ENCODE results near the gene SPHKAP.
A peak's percentile ranks its signal among the peaks of the same experiment; 100 is the strongest.
"Not testable (repeated sequence)": the region's sequence is repeated elsewhere in the genome, so short reads cannot be mapped to it uniquely, and the experiment has no call there.

The SPHKAP gene

GRCh38 chr2:228181098-228182019, at the start of gene SPHKAP:
Gene SPHKAP, minus strand, starts transcription at chr2:228181687. Its CDS starts 89 bp downstream, at chr2:228181598.
- no peak for DNase-seq

DNA sequence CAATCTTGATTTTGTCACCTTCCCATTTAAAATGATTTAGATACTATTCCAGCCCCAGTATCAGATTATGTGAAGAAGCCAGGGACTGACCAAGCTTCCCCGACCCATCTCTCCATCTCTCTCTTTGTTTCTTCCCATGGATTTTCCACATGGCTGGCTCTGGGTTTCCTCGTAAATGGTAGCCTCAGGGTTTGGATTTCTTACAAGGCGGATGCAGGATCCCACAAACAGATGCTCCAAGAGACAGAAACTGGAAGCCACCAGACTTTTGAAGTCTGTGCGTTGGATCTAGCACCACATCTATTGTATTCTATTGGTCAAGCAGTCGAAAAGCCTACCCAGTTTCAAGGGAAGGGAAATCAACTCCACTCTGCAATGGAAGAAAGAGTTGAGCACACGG, 46.0 kb upstream of the SPHKAP start:
- DNase-seq, result no peak

- DNase-seq, result no peak
These were observed 42.9 kb upstream of the SPHKAP start for GRCh38 chr2:228224410-228224809.

DNA sequence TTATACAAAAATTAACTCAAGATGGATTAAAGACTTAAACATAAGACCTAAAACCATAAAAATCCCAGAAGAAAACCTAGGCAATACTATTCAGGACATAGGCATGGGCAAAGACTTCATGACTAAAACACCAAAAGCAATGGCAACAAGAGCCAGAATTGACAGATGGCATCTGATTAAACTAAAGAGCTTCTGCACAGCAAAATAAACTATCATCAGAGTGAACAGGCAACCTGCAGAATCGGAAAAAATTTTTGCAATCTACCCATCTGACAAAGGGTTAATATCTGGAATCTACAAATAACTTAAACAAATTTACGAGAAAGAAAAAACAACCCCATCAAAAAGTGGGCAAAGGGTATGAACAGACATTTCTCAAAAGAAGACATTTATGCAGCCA, 37.1 kb upstream of the SPHKAP start:
- not testable (repeated sequence) for DNase-seq

- DNase-seq, result no peak
These were observed 16.0 kb upstream of the SPHKAP start for GRCh38 chr2:228197504-228197903.

- no peak for DNase-seq
These were observed 1.0 kb downstream of the SPHKAP start for GRCh38 chr2:228180181-228181097.

GRCh38 chr2:228167290-228167689, 14.2 kb downstream of the SPHKAP start:
- DNase-seq, result no peak

DNA sequence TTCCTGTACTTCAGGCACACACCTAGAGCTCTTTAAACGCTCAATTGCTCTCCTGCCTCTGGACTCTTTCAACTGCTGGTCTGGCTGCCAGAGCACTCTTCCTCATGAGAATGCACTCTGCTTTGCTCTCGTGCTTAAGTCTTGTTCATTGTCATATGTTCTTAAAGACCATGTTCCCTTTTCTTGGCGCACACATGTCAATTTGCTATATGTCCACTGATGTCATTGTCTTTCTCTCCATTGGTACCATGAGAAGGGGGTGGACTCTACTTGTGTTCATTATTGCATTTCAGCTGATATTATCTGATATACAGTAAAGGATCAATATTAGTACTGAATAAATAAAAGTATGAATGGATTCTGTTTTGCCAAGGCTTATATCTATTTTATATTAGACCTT, 16.8 kb downstream of the SPHKAP start:
- DNase-seq, result no peak

- no peak for DNase-seq
These were observed 23.6 kb downstream of the SPHKAP start for GRCh38 chr2:228157841-228158240.

DNA sequence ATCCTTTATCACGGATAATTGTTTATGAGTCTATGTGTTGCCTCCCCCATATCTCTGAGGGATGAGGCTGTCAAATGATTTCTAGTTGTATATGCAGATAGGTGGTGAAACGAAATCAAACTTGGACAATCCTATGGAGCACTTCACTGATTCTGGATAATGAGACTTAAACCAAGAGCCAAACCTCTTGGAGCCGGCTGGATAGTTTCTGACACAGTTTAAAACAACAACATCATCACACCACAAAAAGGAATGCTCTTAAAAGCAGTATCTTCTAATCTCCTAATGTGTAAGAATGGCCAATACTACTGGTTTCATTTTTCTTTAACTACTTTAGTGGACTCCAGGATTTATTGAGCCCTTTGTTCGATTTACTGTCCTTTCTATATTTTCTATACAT, 36.5 kb downstream of the SPHKAP start:
- no peak for DNase-seq

DNA sequence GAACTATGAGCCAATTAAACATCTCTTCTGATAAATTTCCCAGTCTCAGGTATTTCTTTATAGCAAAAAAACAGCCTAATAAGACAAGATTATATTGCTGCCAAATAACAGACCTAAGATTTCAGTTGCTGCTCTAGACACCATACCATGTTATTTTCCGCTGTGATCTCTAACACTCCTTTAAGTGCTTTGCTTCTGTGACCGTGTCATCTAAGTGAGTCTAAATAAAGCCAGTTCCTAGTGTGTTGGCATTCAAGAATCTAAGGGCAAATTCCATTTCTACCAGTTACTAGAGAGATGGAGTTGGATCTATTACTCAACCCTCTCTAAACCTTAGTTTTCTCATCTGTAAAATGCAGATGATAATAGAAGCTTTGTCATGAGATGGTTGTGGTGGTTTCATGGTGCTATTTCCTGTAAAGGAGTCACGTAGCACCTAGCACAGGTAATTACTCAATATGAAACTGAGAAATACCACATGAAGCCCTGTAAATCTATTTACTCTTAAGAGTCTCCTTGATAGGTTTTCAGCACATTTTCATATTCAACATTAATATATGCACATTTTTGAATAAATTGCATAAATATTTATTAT, 40.5 kb downstream of the SPHKAP start:
- DNase-seq, result no peak

GRCh38 chr2:228136027-228136426, 45.5 kb downstream of the SPHKAP start:
- DNase-seq, result no peak

- no peak for DNase-seq
These were observed 46.2 kb downstream of the SPHKAP start for GRCh38 chr2:228135300-228135699.

DNA sequence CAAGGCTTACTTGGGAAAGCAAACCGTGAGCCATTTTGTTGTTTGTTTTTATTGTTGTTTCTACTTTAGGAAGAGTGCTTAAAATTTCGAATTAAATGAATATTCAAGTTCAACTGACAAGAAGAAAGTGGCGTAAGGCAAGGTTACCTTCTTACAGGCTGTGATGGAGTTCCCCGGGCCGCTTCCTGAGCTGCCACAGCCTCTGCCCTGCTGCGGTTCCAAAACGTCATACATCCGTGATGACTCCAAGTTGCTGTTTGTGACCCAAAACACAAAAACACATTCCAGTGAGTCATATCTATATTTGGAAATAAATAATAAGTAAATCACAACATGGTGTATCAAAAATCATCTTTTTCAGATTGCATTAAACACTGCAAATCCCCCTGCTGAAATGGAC, 49.7 kb downstream of the SPHKAP start:
- no peak for DNase-seq

DNA sequence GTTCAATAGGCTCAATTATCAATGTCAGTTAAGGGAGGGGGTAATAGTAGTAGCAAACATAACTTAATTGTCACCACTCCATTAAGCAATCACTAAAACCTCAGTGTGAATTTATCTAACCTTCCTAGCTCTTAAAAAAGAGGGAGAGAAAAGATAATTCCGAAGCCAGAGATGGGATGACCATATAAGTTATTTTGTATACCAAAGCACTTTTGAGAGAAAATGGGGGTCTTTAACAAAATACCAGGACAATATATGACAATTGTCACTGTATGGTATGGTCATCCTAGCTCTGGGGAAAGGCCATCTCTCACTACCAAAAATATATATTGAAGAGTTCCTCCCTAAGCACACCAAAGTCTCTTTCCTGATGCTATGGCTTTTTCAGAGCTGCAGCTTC, 55.1 kb downstream of the SPHKAP start:
- no peak for DNase-seq

DNA sequence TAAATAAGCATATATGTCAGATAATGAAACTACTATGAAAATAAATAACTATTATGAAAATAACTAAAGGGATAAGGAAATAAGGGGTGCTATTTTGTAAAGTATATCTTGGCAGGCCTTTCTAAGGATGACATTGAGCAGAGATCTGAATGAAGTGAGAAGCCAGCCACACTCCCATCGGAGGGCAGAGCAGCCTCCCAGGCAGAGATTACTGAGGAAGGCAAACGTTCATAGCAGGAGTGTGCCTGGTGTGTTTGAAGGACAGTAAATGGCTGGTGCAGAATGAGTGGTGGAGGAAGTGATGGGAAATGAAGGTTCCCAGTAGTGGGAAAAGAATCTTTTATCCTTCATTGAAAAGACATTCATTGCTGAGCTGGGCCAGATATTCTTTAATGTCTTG, 62.5 kb downstream of the SPHKAP start:
- no peak for DNase-seq

DNA sequence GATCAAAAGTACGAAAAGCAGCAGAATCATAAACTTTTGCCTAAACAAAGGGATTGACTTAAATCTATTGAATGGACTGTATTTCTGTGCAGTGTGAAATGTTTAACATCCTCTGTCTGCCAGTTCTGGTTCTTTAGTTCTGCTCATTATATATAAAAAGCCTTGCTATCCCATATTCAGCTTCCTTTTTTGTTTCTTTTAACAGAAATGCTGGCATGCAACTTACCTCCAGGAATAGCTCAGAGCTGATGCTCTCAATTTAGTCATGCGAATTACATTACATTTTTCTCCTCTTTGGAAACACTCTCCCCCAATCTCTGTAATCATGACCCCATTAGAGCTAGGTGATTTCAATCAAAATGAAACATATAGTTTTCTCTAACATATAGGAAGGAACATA, 73.6 kb downstream of the SPHKAP start:
- no peak for DNase-seq

DNA sequence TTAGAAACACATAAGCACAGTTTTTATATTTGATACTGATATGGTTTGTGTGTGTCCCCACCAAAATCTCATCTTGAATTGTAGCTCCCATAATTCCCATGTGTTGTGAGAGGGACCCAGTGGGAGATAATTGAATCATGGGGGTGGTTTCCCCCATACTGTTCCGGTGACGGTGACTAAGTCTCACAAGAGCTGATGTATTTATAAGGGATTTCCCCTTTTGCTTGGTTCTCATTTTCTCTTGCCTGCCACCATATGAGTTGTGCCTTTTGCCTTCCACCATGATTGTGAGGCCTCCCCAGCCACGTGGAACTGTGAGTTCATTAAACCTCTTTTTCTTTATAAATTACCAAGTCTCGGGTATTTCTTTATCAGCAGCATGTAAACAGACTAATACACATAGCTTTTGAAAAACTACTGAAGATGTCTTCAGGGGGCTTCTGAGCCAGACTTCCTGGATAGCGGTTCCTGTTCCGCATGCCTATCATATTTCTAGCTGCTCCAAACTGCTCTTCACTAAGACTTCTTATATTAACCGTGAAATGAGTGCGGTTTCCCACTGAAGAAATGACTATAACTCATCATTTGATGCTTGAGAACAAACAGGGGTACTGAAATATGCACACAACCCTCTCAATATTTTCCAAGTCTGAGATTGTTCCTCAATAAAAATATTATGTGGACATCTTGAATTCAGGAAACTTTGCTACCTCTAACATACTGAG, 75.8 kb downstream of the SPHKAP start:
- no peak for DNase-seq

GRCh38 chr2:228104215-228104614, 77.3 kb downstream of the SPHKAP start:
- DNase-seq, result no peak

GRCh38 chr2:228103379-228103778, 78.1 kb downstream of the SPHKAP start:
- no peak for DNase-seq

DNA sequence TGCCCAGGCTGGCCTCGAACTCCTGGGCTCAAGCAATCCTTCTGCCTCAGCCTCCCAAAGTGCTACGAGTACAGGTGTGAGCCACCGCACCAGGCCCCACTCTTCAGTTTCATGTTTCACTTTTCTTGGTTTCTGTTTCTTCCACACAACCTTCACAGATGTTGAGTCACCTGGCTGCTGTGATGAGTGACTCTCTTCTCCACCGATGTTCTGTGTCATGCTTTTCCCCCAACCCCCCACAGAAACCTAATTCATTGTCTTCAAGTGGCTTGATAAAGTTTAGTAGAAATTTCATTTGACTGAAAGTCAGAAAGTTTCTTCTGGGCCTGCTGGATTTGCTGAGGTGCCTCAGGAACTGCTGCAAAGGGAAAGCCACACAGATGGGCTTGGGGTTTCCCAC, 78.5 kb downstream of the SPHKAP start:
- DNase-seq, result no peak

GRCh38 chr2:228094377-228094921, 87.0 kb downstream of the SPHKAP start:
- DNase-seq, result peak; percentile 41

Data from NCI-H226 (cell line).